Myocyte (in vitro differentiated cells): ENCODE measurements around the gene FMO1. TPM values are rescaled to one million over a fixed set of nuclear protein-coding genes. Genes with fewer than 3 reads are reported as not detected.
"Not testable (repeated sequence)": the region's sequence is repeated elsewhere in the genome, so short reads cannot be mapped to it uniquely, and the experiment has no call there.

ENCODE experiments used
- DNase-seq: peaks from one replicate; pipeline ENCODE4 v3.0.0-alpha.2; 2012; ENCODE audit warnings: low read depth
- total RNA-seq: library from RNA; depleted of rRNA; stranded (reverse); fragments of >200 nt; gene quantifications from 2 replicates; pipeline ENCODE4 v1.2.3, GENCODE V29; 2014

The FMO1 gene
- total RNA-seq, 1 donor from 2014 or later = 0.08 TPM

GRCh38 chr1:171233183-171233582 lies 15.1 kb upstream of the FMO1 start:
- no peak for DNase-seq

- not testable (repeated sequence) for DNase-seq
These were observed 12.1 kb upstream of the FMO1 start for GRCh38 chr1:171236231-171236630.

- DNase-seq = no peak
These were observed 4.4 kb upstream of the FMO1 start for GRCh38 chr1:171243878-171244277.

- peak; percentile 63 for DNase-seq
These were observed 2.7 kb upstream of the FMO1 start for GRCh38 chr1:171245458-171246064.

GRCh38 chr1:171247501-171247900 lies 793 bp upstream of the FMO1 start:
- DNase-seq = no peak

GRCh38 chr1:171248841-171249240 lies 547 bp downstream of the FMO1 start:
- no peak for DNase-seq

GRCh38 chr1:171250263-171250662 lies 2.0 kb downstream of the FMO1 start:
- DNase-seq = no peak

- no peak for DNase-seq
These were observed 3.0 kb downstream of the FMO1 start for GRCh38 chr1:171251042-171251951.

GRCh38 chr1:171251952-171252300 lies 3.6 kb downstream of the FMO1 start:
- no peak for DNase-seq

- DNase-seq = peak; percentile 45
These were observed 4.2 kb downstream of the FMO1 start for GRCh38 chr1:171252482-171252881.

- no peak for DNase-seq
These were observed 6.6 kb downstream of the FMO1 start for GRCh38 chr1:171254859-171255258.

- DNase-seq = peak; percentile 6
These were observed 8.8 kb downstream of the FMO1 start for GRCh38 chr1:171256940-171257606.

GRCh38 chr1:171257607-171258076 lies 9.3 kb downstream of the FMO1 start:
- DNase-seq = no peak

- no peak for DNase-seq
These were observed 10.1 kb downstream of the FMO1 start for GRCh38 chr1:171258429-171258828.

GRCh38 chr1:171258943-171259342 lies 10.6 kb downstream of the FMO1 start:
- no peak for DNase-seq

- DNase-seq = no peak
These were observed 13.0 kb downstream of the FMO1 start for GRCh38 chr1:171261336-171261735.

- DNase-seq = no peak
These were observed 15.6 kb downstream of the FMO1 start for GRCh38 chr1:171263901-171264300.

GRCh38 chr1:171265686-171266085 lies 17.4 kb downstream of the FMO1 start:
- no peak for DNase-seq

GRCh38 chr1:171266930-171267329 lies 18.6 kb downstream of the FMO1 start:
- no peak for DNase-seq

GRCh38 chr1:171267391-171267790 lies 19.1 kb downstream of the FMO1 start:
- peak; percentile 64 for DNase-seq

- DNase-seq = no peak
These were observed 22.5 kb downstream of the FMO1 start for GRCh38 chr1:171270806-171271205.

GRCh38 chr1:171277534-171277933 lies 29.2 kb downstream of the FMO1 start:
- DNase-seq = no peak
